Limb (tissue), 2 donors: ENCODE data around the gene FRMD3.

Source experiments
- DNase-seq, 2 donors: peaks; one replicate each; pipeline ENCODE4 v3.0.0-alpha.2; 2016; ENCODE audit errors: extremely low spot score in 2 of 2

FRMD3 gene

GRCh38 chr9:83236029-83236696, 302.0 kb downstream of the FRMD3 start:
- no peak for DNase-seq

DNA sequence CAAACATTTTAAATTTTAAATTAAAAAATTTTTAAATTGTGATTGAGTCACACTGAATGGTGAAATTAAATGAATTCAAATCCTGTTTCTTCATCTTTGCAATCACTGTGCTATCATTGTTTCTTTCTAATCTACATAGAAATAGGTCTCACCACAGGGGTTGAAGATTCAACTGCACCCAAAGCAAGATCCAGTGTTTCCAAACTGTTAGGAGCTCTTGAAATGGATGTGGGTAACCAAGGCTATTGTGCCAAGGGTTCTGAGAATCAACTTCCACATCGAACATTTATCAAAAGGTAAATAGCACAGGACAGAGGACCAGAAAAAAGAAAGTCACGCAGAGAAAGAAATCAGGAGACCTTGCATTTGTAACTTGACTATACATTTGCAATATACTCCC, 302.7 kb downstream of the FRMD3 start:
- DNase-seq, result no peak

DNA sequence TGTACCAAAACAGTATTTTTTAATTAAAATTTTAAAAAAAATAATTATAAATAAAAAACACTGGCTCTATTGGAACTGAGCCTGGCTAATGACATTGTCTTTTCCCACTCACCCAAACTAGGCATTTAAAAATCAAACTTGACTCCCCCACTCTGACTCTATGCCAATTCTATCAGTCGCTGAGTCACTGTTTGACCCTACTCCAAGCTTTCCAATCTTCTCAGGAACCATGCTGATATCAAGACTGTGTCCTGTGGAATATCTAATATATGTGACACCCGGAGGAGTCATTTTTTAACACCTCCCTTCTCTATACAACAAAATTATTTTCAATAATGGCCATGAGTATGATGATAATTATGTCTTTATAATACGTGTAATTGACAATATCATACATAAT, 303.7 kb downstream of the FRMD3 start:
- DNase-seq, result no peak

- no peak for DNase-seq
Observed at GRCh38 chr9:83233647-83234046, 304.6 kb downstream of the FRMD3 start.

DNA sequence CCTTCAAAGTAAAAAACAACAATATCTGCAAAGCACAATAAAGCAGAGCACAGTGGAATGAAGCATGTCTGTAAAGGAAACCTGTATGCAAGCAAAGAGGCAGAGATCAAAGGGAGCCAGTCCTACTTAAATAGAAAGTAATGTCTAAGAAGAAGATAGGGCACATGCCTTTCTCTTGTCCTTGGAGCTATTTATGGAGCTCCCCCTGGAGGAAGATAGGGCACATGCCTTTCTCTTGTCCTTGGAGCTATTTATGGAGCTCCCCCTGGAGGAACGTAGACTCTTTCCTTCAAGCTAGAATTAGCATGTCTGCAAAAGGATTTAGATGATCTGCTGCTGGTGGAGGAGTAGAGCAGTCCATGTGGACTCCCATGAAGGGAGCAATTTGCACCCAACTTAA, 307.2 kb downstream of the FRMD3 start:
- no peak for DNase-seq

DNA sequence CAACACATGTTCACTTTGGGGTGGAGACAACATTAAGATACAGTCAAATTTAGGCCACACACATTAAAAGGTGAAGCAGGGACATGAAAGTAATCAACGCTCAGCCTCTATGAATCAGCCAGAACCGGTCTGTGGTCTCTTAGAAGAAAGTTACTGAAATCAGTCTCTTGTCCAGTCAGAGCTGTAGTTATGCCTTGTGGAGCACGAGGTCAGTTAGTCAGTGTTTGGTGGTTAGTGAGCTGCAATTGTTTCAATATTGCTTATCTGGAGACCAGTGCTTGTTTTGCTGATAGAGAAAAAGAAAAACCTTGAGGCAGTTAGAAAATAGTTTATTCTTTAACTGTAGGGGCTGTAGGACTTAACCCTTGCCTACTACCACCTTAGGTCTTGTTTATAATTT, 317.5 kb downstream of the FRMD3 start:
- no peak for DNase-seq

DNA sequence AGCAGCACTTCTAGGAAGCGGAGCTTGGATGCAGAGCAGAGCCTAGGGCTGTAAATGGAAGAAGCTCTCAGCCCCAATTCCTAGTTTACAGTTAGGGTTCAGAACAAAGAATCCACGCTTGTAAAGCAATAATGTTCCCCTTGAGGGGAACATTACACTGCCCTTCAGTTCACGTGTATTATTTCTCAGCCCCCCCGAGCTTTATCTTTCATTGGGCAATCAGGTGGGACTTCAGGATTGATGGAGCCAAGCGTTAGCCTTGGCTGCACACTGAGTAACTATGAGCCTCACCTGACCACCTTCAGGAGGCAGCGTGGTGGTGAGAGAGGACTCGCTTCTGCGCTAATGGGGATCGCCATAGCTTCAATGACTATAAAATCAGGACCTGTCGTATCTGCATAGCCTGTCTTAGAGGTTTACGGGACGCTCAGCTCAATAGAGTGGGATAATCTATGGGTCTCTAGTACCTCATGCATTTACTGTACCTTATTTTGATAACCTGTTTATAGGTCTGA, 318.2 kb downstream of the FRMD3 start:
- no peak for DNase-seq

GRCh38 chr9:83219154-83219923, 318.9 kb downstream of the FRMD3 start:
- peak; percentile 87 to 89 for DNase-seq

DNA sequence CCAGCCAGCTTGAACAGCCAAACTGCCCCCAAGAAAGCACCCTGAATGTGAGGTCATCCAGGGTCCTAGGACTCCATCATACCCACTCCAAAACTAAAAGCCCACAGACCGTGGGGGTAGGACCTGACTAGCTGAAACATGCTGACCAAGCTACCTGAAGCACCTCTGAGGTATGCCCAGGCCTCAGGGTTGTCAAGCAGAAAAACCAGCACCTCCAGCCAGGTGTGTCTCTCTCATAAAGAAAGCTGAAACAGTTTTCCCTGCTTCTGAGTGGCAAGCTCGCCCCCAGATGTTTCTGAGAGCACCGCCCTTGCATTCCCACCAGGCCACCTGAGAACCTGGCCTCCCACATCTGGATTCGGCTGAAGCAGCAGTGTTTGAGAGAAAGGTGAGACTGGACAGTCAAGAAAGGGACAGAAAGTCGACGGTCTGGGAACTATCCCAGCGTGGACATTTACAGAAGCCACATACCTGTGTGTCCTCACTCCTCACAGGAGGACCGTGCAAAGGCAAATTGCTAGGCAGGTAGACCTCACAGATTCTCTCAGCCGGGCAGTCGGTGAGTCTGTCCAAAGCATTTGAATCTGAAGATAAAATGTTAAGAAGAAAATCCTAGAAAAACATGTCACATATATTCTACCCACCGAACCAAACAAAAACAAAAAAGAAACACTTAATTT, 319.6 kb downstream of the FRMD3 start:
- no peak for DNase-seq

DNA sequence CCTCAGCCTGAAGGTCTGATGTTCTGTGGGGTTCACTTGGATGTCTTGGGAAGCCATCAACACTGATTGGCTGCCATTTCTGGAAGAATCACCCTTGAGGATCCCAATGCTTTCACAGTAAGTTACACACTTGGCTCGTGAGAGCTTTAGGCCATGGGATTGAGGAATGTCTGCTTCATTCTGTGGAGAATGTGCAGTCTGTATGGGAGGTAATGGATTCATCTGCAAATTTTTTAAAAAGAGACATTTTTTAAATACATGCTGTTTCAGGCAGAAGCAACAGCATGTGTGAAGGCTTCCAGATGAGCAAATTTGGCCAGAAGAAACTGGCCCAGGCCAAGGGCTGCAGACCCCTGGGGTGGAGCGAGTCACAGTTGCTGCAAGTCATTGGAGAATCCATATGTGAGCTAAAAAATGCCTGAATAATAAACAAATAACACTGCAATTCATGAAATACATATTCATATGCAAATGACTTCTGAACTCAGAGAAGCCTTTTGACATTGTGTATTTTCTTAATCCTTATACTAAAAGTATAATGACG, 328.9 kb downstream of the FRMD3 start:
- DNase-seq, result no peak

- no peak for DNase-seq
Observed at GRCh38 chr9:83208065-83208850, 329.9 kb downstream of the FRMD3 start.

DNA sequence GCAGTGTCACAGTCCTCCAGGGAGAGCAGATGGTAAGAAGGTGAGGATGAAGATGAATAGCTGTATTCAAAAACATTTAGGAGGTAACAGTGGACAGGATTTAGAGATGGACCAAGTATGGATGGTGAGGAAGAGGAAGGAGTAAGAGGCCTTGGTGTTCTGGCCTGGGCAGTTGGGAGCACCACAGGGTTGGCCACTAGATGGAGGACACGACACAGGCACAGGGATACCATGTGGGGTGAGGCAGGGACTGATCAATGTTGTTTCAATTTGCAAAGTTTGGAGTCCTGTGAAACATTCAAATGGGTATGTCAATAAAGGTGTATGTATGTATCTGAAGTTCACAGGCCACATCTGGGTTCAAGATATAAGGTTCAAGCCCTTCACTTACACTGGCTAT, 334.2 kb downstream of the FRMD3 start:
- DNase-seq, result no peak

DNA sequence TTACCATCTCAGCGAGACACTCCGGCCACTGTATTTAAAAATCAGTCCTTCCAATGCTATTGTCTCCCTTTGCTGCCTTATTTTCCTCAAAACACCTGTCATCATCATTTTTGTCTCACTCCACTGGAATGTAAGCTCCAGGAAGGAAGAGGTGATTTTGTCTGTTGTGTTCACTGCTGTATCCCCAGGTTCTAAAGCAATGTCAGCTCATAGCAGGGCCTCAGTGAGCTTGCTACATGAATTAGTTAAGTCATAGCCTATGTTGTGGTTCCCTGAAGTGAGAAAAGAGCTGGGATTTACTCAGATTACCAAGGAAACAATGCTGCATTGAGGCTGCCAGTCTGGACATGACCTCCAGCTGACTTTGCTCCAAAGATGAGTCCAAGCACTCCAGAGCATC, 337.7 kb downstream of the FRMD3 start:
- DNase-seq, result no peak

GRCh38 chr9:83199832-83200231, 338.4 kb downstream of the FRMD3 start:
- no peak for DNase-seq

GRCh38 chr9:83199240-83199639, 339.0 kb downstream of the FRMD3 start:
- peak; percentile 60 to 80 for DNase-seq

GRCh38 chr9:83198371-83198770, 339.8 kb downstream of the FRMD3 start:
- no peak for DNase-seq

- no peak for DNase-seq
Observed at GRCh38 chr9:83197591-83197990, 340.6 kb downstream of the FRMD3 start.

DNA sequence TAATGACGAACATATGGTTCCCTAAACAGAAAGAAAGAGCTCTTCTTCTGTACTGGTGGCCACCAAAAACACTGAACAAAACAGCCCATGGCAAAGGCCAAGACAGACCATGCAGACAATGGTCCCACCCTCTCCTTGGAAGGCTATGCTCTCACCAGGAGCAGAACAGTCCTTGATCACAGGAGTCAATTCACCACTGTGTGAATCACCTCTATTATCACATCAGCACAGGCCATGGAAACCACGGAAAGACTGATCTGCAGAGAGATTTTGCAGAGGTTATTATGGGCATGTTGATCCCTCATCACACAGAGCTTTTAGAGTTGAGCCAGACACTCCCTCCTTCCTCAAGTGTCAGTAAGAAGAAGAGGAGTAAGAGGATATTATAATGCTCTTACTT, 341.3 kb downstream of the FRMD3 start:
- no peak for DNase-seq
